K562 (cell line): Measurements from ENCODE around the gene ZNF260. TPM values are rescaled to one million over a fixed set of nuclear protein-coding genes. Genes with fewer than 3 reads are reported as not detected.
"Not testable (repeated sequence)": the region's sequence is repeated elsewhere in the genome, so short reads cannot be mapped to it uniquely, and the experiment has no call there.

Experiments used
- ATAC-seq: fragments of 200-7000 bp; cut with Tn5 transposase; 3 replicates; pipeline ENCODE4 v1.9.1; 2020; ENCODE audit warnings: moderate library complexity
- BruUV-seq: library from RNA; stranded (reverse); fragments of 400-500 nt; replicated peaks from 2 replicates; lab custom pipeline; 2021; lab: Mats Ljungman, UMichigan
- CTCF ChIA-PET: fragments of 300-600 bp; formaldehyde crosslinking; extraction: SDS; loops from one replicate; lab custom pipeline; 2021; ENCODE audit warnings: low intra/inter-chr PET ratio; lab: Yijun Ruan, JAX
- POLR2A ChIA-PET: fragments of 300-600, 350-650 bp; sonication (Branson Sonifier 250); formaldehyde crosslinking; extraction: SDS; loops from one replicate; lab custom pipeline; 2021; ENCODE audit warnings: antibody characterized with exemption, inconsistent platforms; lab: Yijun Ruan, JAX
- DNase-seq, 4 experiments: peaks; one replicate each; pipeline versions ENCODE4 v3.0.0 to v3.0.0-alpha.2; 2011 to 2018; ENCODE audit warnings: low spot score in 3 of 4, mixed read lengths in 3 of 4; ENCODE audit errors: extremely low read depth in 1 of 4
- FAIRE-seq: peaks from 2 replicates; lab custom pipeline; 2011; peaks lifted over from hg19 to GRCh38; lab: Jason Lieb, UNC
- H2AFZ ChIP-seq: 2 replicates; pipeline ENCODE4 v1.6.0; 2011; ENCODE audit warnings: low read depth, low read length, control low read depth, inconsistent platforms
- H3K27ac ChIP-seq: fragments of 200-600 bp; 3 replicates; pipeline ENCODE4 v1.8.0; 2011; ENCODE audit warnings: low read depth, mild to moderate bottlenecking, control low read depth, inconsistent platforms, low read length, moderate library complexity, mixed read lengths; ENCODE audit errors: extremely low read depth
- H3K27me3 ChIP-seq, 2 experiments: fragments of 300-600 bp in 1 of 2; 2 replicates in 1 of 2; 3 replicates in 1 of 2; pipeline versions ENCODE4 v1.6.0 to v1.8.0; 2011; ENCODE audit warnings: inconsistent platforms in 2 of 2, low read length in 2 of 2, mild to moderate bottlenecking in 1 of 2, mixed read lengths in 1 of 2, moderate library complexity in 1 of 2; ENCODE audit not compliant: control insufficient read depth in 2 of 2, insufficient read depth in 2 of 2
- H3K36me3 ChIP-seq: fragments of 300-600 bp; 3 replicates; pipeline ENCODE4 v1.8.0; 2011; ENCODE audit warnings: mild to moderate bottlenecking, low read length, inconsistent platforms; ENCODE audit not compliant: control insufficient read depth, insufficient read depth
- H3K4me1 ChIP-seq, 2 experiments: fragments of 200-600 bp in 1 of 2; replicated peaks in 1 of 2; 2 replicates in 1 of 2; 3 replicates in 1 of 2; pipeline versions ENCODE4 v1.5.1 to v1.8.0; 2011; ENCODE audit warnings: inconsistent platforms in 2 of 2, low read length in 2 of 2, mild to moderate bottlenecking in 1 of 2, mixed read lengths in 1 of 2, moderate library complexity in 1 of 2; ENCODE audit not compliant: control insufficient read depth in 2 of 2, insufficient read depth in 2 of 2
- H3K4me2 ChIP-seq: 2 replicates; pipeline ENCODE4 v1.6.1; 2011; ENCODE audit warnings: low read length, control low read depth, inconsistent platforms, mixed read lengths; ENCODE audit not compliant: insufficient read depth
- H3K4me3 ChIP-seq: fragments of 200-600 bp; sonication (generic), shearing (Covaris generic); 2 replicates; pipeline ENCODE4 v1.5.1; 2016; ENCODE audit warnings: control low read depth, inconsistent platforms
- H3K79me2 ChIP-seq: fragments of 200-600 bp; 3 replicates; pipeline ENCODE4 v1.8.0; 2011; ENCODE audit warnings: low read length, inconsistent platforms; ENCODE audit not compliant: control insufficient read depth, insufficient read depth
- H3K9ac ChIP-seq, 2 experiments: 2 replicates each; pipeline versions ENCODE4 v1.6.0 to v1.6.1; 2011; ENCODE audit warnings: low read depth in 2 of 2, low read length in 2 of 2, control low read depth in 1 of 2, inconsistent platforms in 1 of 2, mild to moderate bottlenecking in 1 of 2, mixed read lengths in 1 of 2; ENCODE audit not compliant: insufficient read depth in 1 of 2
- H3K9me1 ChIP-seq: one replicate; pipeline ENCODE4 v1.6.0; 2011; ENCODE audit warnings: inconsistent platforms, mild to moderate bottlenecking, low read length, moderate library complexity; ENCODE audit not compliant: control insufficient read depth, insufficient read depth
- H3K9me3 ChIP-seq: replicated peaks from 2 replicates; pipeline ENCODE4 v1.5.1; 2011; ENCODE audit warnings: low read depth, low read length, inconsistent platforms; ENCODE audit not compliant: control insufficient read depth, insufficient read depth
- H4K20me1 ChIP-seq: replicated peaks from 2 replicates; pipeline ENCODE4 v1.6.1; 2011; ENCODE audit warnings: low read length, inconsistent platforms, mixed read lengths; ENCODE audit not compliant: control insufficient read depth, insufficient read depth
- WGBS: fragments of 100-300 bp; shearing (Covaris generic); methylation state at CpG from one replicate; pipeline ENCODE4 v1.1.6; 2016; ENCODE audit warnings: low coverage, mixed read lengths; ENCODE audit not compliant: insufficient coverage; ENCODE audit errors: missing lambda C conversion rate; 5-methylcytosine and 5-hydroxymethylcytosine counted together
- in situ Hi-C: fragments of 300-500 bp; cut with MboI; formaldehyde crosslinking; loops from 4 replicates; pipeline ENCODE4 v1.15.0; 2018; ENCODE audit warnings: inconsistent platforms, mixed read lengths
- intact Hi-C: fragments of 100-400 bp; cut with micrococcal nuclease; formaldehyde crosslinking; loops from 2 replicates; pipeline ENCODE4 v1.14.2; 2022
- polyA plus RNA-seq, 8 experiments: library from polyadenylated mRNA; depleted of rRNA in 4 of 8; stranded (reverse) in 5 of 8; unstranded in 3 of 8; fragments of >200 nt; fragmentation: Nextera tagmentation in 2 of 8; fragmentation: Illumina TruSeq in 1 of 8; extraction: Ambion mirVana in 2 of 8; extraction: Trizol in 1 of 8; gene quantifications; 2 replicates each; pipeline versions ENCODE4 v1.2.1 to v1.2.3, GENCODE V29; 2011 to 2014; ENCODE audit warnings: inconsistent platforms in 1 of 8, missing spikeins in 1 of 8
- total RNA-seq, 7 experiments: library from RNA; depleted of rRNA in 6 of 7; stranded (reverse); fragments of >200 nt in 6 of 7; fragmentation: Illumina TruSeq in 2 of 7; extraction: Trizol in 2 of 7; gene quantifications; 2 replicates each; pipeline versions ENCODE4 v1.2.1 to v1.2.3, GENCODE V29; 2011 to 2021; ENCODE audit warnings: low replicate concordance in 1 of 7
- TF ChIP-seq, protein P1 (sequence below), 2 experiments: fragments of 450-650 bp; formaldehyde crosslinking in 1 of 2; IDR thresholded peaks; 2 replicates each; pipeline versions ENCODE4 v1.4.0 to v1.6.1; 2014 to 2020; ENCODE audit warnings: mild to moderate bottlenecking in 2 of 2, borderline replicate concordance in 1 of 2, low read depth in 1 of 2
- TF ChIP-seq, protein P2 (sequence below), 3 experiments: IDR thresholded peaks in 2 of 3; conservative IDR thresholded peaks in 1 of 3; 2 replicates each; pipeline ENCODE4 v1.5.1; 2011 to 2012; ENCODE audit warnings: low read length in 3 of 3, mild to moderate bottlenecking in 3 of 3, control low read depth in 2 of 3, improper control_type of control experiment in 1 of 3, inconsistent platforms in 1 of 3, low read depth in 1 of 3, mixed read lengths in 1 of 3, moderate library complexity in 1 of 3; ENCODE audit not compliant: insufficient read depth in 2 of 3

The ZNF260 gene
- total and polyA plus RNA-seq, 9 of the 15 experiments (the other 6 are each of a cell fraction or from before 2014, with no cell fraction given), result 2.6 to 16.6 (median 5.8) TPM

DNA sequence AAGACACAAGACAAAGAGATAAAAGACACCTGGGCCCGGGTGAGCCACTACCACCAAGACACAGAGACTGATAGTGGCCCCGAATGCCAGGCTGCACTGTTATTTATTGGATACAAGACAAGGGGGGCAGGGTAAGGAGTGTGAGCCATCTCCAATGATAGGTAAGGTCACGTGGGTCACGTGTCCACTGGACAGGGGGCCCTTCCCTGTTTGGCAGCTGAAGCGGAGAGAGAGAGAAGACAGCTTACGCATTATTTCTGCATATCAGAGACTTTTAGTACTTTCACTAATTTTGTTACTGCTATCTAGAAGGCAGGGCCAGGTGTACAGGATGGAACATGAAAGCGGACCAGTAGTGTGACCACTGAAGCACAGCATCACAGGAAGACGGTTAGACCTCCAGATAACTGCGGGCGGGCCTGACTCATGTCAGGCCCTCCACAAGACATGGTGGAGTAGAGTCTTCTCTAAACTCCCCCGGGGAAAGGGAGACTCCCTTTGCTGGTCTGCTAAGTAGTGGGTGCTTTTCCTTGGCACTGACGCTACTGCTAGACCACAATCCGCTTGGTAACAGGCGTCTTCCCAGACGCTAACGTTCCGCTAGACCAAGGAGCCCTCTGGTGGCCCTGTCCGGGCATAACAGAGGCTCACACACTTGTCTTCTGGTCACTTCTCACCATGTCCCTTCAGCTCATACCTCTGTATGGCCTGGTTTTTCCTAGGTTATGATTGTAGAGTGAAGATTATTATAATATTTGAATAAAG is 35.2 kb downstream of the ZNF260 start (continued):
- TF ChIP-seq, protein P1, sequence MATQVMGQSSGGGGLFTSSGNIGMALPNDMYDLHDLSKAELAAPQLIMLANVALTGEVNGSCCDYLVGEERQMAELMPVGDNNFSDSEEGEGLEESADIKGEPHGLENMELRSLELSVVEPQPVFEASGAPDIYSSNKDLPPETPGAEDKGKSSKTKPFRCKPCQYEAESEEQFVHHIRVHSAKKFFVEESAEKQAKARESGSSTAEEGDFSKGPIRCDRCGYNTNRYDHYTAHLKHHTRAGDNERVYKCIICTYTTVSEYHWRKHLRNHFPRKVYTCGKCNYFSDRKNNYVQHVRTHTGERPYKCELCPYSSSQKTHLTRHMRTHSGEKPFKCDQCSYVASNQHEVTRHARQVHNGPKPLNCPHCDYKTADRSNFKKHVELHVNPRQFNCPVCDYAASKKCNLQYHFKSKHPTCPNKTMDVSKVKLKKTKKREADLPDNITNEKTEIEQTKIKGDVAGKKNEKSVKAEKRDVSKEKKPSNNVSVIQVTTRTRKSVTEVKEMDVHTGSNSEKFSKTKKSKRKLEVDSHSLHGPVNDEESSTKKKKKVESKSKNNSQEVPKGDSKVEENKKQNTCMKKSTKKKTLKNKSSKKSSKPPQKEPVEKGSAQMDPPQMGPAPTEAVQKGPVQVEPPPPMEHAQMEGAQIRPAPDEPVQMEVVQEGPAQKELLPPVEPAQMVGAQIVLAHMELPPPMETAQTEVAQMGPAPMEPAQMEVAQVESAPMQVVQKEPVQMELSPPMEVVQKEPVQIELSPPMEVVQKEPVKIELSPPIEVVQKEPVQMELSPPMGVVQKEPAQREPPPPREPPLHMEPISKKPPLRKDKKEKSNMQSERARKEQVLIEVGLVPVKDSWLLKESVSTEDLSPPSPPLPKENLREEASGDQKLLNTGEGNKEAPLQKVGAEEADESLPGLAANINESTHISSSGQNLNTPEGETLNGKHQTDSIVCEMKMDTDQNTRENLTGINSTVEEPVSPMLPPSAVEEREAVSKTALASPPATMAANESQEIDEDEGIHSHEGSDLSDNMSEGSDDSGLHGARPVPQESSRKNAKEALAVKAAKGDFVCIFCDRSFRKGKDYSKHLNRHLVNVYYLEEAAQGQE (IDR thresholded peaks at IDR 0.05; ENCODE audit: borderline replicate concordance), result peak; percentile 59; the same call in 1 of the 2 replicates
- TF ChIP-seq, protein P1 (CRISPR knock-in tag; IDR thresholded peaks at IDR 0.05; ENCODE audit: low read depth), result not testable (repeated sequence)
- TF ChIP-seq, protein P2, sequence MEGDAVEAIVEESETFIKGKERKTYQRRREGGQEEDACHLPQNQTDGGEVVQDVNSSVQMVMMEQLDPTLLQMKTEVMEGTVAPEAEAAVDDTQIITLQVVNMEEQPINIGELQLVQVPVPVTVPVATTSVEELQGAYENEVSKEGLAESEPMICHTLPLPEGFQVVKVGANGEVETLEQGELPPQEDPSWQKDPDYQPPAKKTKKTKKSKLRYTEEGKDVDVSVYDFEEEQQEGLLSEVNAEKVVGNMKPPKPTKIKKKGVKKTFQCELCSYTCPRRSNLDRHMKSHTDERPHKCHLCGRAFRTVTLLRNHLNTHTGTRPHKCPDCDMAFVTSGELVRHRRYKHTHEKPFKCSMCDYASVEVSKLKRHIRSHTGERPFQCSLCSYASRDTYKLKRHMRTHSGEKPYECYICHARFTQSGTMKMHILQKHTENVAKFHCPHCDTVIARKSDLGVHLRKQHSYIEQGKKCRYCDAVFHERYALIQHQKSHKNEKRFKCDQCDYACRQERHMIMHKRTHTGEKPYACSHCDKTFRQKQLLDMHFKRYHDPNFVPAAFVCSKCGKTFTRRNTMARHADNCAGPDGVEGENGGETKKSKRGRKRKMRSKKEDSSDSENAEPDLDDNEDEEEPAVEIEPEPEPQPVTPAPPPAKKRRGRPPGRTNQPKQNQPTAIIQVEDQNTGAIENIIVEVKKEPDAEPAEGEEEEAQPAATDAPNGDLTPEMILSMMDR (IDR thresholded peaks at IDR 0.05 in 2 of 3, conservative IDR thresholded peaks at IDR 0.05 in 1 of 3; ENCODE audit: insufficient read depth in 2 of 3, low read depth in 1 of 3, low read length in 3 of 3), result peak; percentile 54 to 60 (median 56)

DNA sequence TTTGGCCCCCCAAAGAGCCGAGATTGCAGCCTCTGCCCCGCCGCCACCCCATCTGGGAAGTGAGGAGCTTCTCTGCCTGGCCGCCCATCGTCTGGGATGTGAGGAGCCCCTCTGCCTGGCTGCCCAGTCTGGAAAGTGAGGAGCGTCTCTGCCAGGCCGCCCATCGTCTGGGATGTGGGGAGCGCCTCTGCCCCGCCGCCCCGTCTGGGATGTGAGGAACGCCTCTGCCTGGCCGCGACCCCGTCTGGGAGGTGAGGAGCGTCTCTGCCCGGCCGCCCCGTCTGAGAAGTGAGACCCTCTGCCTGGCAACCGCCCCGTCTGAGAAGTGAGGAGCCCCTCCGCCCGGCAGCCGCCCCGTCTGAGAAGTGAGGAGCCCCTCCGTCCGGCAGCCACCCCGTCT is 37.2 kb downstream of the ZNF260 start:
- H3K9ac ChIP-seq, ATAC-seq, FAIRE-seq, H3K9me3 ChIP-seq, H3K9me1 ChIP-seq, H2AFZ ChIP-seq, H3K36me3 ChIP-seq, BruUV-seq, H3K4me2 ChIP-seq, DNase-seq, in situ Hi-C loops, CTCF ChIA-PET, H3K4me3 ChIP-seq, H4K20me1 ChIP-seq, H3K27ac ChIP-seq, H3K27me3 ChIP-seq: not testable (repeated sequence)
- peaks cover 4 to 11% of the 10 kb centered on the region in 2 experiments; a peak in 3 of 5 replicates for H3K4me1 ChIP-seq
- POLR2A ChIA-PET, result interaction anchor here (0.6 kb wide), 1 partner anchor 421 kb away, joined by 3 read pairs; no protein-coding TSS in a partner anchor
- WGBS, result 89% methylated on average over 6 of the region's 29 CpGs
- H3K79me2 ChIP-seq, result peaks cover 29% of the 10 kb centered on the region
- intact Hi-C loops, result loop anchor here (5.0 kb wide), 1 partner anchor 299 kb away; no protein-coding TSS in a partner anchor
